ENCODE measurements around the gene PUM1.

GRCh38 chr1:30902593-30903290 is 162.8 kb downstream of the PUM1 start:
- TF ChIP-seq, protein P1, sequence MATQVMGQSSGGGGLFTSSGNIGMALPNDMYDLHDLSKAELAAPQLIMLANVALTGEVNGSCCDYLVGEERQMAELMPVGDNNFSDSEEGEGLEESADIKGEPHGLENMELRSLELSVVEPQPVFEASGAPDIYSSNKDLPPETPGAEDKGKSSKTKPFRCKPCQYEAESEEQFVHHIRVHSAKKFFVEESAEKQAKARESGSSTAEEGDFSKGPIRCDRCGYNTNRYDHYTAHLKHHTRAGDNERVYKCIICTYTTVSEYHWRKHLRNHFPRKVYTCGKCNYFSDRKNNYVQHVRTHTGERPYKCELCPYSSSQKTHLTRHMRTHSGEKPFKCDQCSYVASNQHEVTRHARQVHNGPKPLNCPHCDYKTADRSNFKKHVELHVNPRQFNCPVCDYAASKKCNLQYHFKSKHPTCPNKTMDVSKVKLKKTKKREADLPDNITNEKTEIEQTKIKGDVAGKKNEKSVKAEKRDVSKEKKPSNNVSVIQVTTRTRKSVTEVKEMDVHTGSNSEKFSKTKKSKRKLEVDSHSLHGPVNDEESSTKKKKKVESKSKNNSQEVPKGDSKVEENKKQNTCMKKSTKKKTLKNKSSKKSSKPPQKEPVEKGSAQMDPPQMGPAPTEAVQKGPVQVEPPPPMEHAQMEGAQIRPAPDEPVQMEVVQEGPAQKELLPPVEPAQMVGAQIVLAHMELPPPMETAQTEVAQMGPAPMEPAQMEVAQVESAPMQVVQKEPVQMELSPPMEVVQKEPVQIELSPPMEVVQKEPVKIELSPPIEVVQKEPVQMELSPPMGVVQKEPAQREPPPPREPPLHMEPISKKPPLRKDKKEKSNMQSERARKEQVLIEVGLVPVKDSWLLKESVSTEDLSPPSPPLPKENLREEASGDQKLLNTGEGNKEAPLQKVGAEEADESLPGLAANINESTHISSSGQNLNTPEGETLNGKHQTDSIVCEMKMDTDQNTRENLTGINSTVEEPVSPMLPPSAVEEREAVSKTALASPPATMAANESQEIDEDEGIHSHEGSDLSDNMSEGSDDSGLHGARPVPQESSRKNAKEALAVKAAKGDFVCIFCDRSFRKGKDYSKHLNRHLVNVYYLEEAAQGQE (IDR thresholded peaks at IDR 0.05; ENCODE audit: insufficient read depth in 1 of 2, low read depth in 2 of 2, low read length in 2 of 2), result no peak
- TF ChIP-seq POLR2AphosphoS5 (IDR thresholded peaks at IDR 0.05; ENCODE audit: low read depth, low read length), result no peak
- no peak for TF ChIP-seq TAF1 (IDR thresholded peaks at IDR 0.05; ENCODE audit: borderline replicate concordance, insufficient read depth, low read length)
- TF ChIP-seq SIN3A (IDR thresholded peaks at IDR 0.05; ENCODE audit: borderline replicate concordance, insufficient read depth, low read length), result no peak
- TF ChIP-seq FOXP2 (optimal IDR thresholded peaks at IDR 0.05; ENCODE audit: borderline replicate concordance, extremely low read depth, extremely low read length, insufficient read depth), result no peak

Measured in PFSK-1 (cell line).